SK-N-MC (cell line): ENCODE results near the gene SLC26A9.

Source experiments
- EZH2 ChIP-seq: fragments of 200-600 bp; sonication (generic); IDR thresholded peaks from one replicate; pipeline ENCODE4 v1.6.1; 2017; ENCODE audit warnings: antibody characterized with exemption
- POLR2AphosphoS5 ChIP-seq: IDR thresholded peaks from 2 replicates; pipeline ENCODE4 v1.6.1; 2012; ENCODE audit warnings: mild to moderate bottlenecking, low read depth, low read length, borderline replicate concordance

GRCh38 chr1:205916541-205916940, 26.7 kb downstream of the SLC26A9 start:
- TF ChIP-seq POLR2AphosphoS5 (no peak), EZH2 (no peak)
